DMS114 treated with DMSO at 0.1 percent for 48 hours (cell line): Measurements from ENCODE around the gene SERPINB5.

Experiments
- DNase-seq: peaks from one replicate; lab custom pipeline; 2025; ENCODE audit not compliant: unreplicated experiment; lab: John Stamatoyannopoulos, UW

The SERPINB5 gene

DNA sequence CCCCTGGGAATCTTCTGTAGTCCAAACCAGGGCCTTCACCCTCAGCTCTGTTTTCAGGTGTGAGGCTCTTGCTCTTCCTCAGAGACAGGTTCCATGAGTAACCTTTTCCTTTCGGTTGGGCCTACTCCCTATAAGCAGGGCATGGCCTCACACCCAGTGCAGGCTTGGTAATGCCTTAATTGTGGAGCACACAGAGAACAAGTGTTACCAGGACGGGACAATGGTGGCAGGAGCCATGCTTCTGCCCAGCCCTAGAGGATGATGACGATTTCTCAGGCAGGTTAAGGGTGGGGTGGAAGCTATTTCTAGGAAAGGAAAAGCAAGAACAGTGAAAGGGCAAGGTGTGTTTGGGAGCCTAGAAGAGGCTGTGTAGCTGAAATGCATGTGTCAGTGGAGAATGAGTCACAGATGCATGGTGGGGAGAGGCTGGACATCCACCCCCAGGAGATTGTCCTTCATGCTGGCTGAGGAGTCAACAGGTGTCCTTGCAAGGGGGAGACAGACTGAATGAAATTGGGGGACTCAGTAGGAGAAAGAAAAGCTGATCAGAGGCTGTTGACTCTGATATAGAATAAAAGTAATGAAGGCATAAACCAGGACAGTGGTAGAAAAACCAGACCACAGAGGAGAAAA, 43.4 kb downstream of the SERPINB5 start:
- no peak for DNase-seq

DNA sequence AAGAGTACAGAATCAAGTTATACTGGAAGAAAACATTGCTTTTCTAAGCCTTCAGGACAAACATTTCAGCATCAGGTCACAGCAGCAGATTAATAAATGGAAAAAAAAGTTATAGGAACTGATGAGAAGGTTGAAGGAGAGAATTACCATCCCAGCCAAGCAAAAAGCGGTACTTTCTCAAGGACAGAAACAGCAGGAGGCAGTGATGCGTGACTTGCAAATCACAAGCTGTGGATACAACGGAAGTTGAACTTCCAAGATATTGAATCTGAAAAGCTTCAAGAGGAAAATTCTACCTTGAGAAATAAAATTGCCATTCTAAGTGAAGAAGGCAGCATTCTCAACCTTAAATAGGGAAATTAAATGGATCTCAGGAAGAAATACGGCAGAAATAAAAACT, 46.9 kb downstream of the SERPINB5 start:
- no peak for DNase-seq

GRCh38 chr18:63527251-63527650, 50.5 kb downstream of the SERPINB5 start:
- DNase-seq: no peak

- DNase-seq: no peak
Measured at GRCh38 chr18:63528863-63529492, 52.2 kb downstream of the SERPINB5 start.

DNA sequence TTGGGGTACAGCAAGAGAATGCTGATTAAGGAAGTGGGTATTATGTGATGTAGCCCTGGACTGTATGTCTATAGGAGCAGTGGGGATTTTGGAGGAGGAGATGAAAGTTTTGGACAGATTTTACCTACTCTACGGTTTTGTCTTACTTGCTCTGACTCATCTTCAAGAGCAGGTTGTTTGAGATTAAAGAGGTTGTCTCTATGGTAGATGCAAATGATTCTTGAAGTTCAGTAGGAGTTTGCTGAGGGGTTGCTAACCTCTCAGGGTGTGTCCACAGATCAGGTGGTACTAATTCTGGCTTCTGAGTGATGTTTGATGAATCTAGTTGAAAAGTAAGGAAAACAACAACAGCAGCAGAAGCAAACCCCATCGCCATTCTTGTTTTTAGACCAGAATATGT, 55.7 kb downstream of the SERPINB5 start:
- no peak for DNase-seq

DNA sequence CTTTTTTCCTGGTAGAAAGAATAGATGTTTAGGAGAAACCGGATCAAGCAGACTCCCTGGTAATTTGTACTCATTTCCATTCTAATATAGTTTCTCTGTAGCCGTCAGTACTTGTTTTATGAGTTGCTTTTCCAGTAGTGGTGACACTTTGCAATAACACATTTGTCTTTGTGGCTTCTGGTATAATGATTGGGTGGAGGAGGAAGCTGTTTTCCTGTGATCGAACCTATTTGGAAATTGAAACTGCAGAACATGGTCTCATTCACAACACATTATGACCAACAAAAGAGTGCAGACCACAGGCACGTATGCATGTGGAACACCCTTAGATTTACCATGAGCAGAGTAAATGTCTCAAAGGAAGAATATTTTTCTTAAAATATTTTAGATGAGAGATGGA, 57.9 kb downstream of the SERPINB5 start:
- DNase-seq: no peak

DNA sequence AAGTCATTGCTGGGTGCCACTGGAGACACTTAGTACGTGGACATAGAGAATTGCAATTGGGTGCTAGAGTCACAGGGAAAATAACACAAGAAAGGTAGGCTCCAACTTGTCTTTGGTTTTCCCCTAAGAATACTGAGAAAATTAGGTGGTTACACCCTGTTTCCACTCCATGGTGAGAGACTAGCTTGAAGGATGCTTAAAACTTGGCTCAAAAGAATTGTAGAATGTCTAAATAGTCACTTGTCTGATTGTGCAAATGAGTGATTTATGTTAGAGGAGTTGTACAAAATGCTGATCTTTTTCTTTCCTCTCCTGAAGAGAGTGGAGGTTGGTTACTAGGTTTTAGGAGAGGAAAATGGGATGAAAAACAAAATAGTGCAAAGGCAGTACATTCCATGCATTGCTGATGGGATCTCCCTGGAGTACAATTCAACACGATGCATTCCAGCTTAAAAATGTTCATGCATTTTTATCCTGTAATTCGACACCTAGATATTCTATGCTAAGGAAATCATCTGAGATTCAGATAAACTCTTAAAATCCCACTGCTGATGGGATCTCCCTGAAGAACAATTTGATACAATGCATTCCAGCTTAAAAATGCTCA, 63.2 kb downstream of the SERPINB5 start:
- DNase-seq: no peak

DNA sequence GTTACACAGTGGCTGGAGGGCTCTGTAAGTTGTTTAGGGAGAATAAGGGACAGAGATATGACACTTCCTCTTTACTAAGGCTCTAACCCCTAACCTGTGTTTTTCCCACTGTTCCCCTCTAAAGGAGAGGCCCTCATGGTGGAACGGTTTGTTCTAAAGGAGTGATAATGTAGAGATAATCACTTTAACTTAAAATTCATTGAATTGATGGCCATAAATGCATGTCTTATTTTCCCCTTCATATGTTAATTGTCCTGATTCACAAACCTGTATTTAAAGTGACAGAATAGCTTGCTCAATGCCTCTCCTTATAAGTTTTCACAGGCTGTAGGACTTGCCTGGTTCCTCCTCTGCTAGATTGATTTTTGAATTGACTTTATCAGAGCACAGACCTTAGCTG, 65.3 kb downstream of the SERPINB5 start, which contains the start of gene SERPINB12:
SERPINB12 (plus strand) TSS at position 301 of the 400 bp plus-strand sequence. CDS start 13,791 bp downstream, outside the sequence.
- DNase-seq: no peak

DNA sequence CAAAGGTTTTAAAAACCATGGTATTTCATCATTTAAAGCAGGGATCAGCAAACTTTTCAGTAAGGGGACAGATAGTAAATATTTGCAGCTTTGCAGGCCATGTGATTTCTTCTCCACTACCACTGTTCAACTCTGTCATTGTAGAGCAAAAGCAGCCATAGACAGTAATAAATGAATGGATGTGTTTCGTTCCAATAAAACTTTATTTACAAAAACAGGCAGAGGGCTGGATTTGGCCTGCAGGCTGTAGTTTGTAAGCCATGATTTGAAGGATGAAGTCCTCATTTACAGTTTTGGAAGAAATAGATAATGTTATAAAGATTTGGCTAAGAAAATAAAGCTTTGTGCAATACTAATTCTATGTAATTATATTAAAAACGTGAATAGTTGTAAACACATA, 67.3 kb downstream of the SERPINB5 start:
- no peak for DNase-seq

- no peak for DNase-seq
Measured at GRCh38 chr18:63545000-63545399, 68.2 kb downstream of the SERPINB5 start.

GRCh38 chr18:63550068-63550467, 73.3 kb downstream of the SERPINB5 start:
- DNase-seq: no peak

DNA sequence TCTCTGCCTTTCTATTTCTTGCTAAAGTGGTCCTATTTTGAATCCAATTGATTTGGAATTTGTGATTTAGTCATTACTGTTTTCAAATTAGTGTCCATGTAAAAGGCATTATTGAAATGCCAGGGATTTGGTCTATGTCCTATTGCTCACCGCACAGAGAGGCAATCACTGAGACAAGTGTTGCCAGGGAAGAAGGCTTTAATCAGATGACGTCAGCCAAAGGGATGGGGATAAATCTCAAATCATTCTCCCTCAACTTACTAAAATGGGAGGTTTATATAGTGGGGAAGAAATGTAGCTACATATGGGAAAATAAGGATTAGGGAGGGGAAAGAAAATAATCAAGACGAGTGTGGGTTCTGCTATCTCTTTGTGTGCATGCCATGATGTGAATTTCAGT, 75.0 kb downstream of the SERPINB5 start:
- DNase-seq: no peak

GRCh38 chr18:63552581-63552980, 75.8 kb downstream of the SERPINB5 start:
- no peak for DNase-seq

DNA sequence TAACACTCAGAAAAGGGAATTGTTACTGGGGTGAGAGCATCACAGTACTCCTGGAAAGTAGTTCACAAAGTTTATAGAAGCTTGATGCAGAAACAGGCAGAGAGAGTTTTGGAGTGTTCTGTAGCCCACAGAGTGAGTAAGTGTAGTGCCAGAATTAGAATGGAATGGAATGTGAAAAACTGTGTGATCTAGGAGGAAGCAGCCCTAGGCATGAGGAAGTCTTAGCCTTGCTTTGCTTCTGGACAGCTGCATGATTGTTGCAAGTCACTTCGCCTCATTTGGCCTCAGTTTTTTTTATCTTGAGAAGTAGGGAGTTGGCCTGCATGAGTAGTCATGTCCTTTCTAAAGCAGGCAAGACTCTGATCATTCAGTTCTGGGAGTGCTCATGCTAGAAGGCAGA, 76.3 kb downstream of the SERPINB5 start:
- DNase-seq: no peak
